HEK293 (cell line): Measurements from ENCODE around the gene PPHLN1.

Experiments used
- CTCF ChIA-PET: fragments of 350-600 bp; formaldehyde crosslinking; extraction: SDS; loops from one replicate; lab custom pipeline; 2021; ENCODE audit warnings: antibody characterized with exemption; lab: Yijun Ruan, JAX
- POLR2A ChIA-PET: fragments of 300-600 bp; formaldehyde crosslinking; extraction: SDS; loops from one replicate; lab custom pipeline; 2020; ENCODE audit warnings: antibody characterized with exemption, inconsistent platforms; lab: Yijun Ruan, JAX
- H3K27ac ChIP-seq: fragments of 200-500 bp; sonication (Bioruptor generic); 2 replicates; pipeline ENCODE4 v1.5.1; 2014; ENCODE audit warnings: low read depth, low read length, control low read depth, inconsistent platforms; ENCODE audit errors: extremely low read depth
- H3K36me3 ChIP-seq, 2 experiments: fragments of 200-500 bp in 1 of 2; sonication (Bioruptor generic) in 1 of 2; 1 replicate in 1 of 2; 2 replicates in 1 of 2; pipeline ENCODE4 v1.5.1; 2014 to 2017; ENCODE audit warnings: inconsistent platforms in 2 of 2, low read length in 2 of 2; ENCODE audit not compliant: control insufficient read depth in 2 of 2, insufficient read depth in 1 of 2
- H3K4me1 ChIP-seq: fragments of 200-500 bp; sonication (Bioruptor generic); 2 replicates; pipeline ENCODE4 v1.5.1; 2014; ENCODE audit warnings: mild to moderate bottlenecking, low read length, inconsistent platforms; ENCODE audit not compliant: control insufficient read depth, insufficient read depth
- H3K4me3 ChIP-seq: 2 replicates; pipeline ENCODE4 v1.5.1; 2011; ENCODE audit warnings: low read depth, mild to moderate bottlenecking, control low read depth, low read length, moderate library complexity
- H3K9me3 ChIP-seq: fragments of 200-500 bp; sonication (Bioruptor generic); 2 replicates; pipeline ENCODE4 v1.5.1; 2014; ENCODE audit warnings: low read depth, low read length, inconsistent platforms; ENCODE audit not compliant: control insufficient read depth, insufficient read depth
- EGR2 ChIP-seq: fragments of 450-650 bp; formaldehyde crosslinking; IDR thresholded peaks from 2 replicates; pipeline ENCODE4 v1.5.1; 2016; ENCODE audit warnings: low read depth, missing biosample characterization, missing genetic modification characterization
- WT1 ChIP-seq: fragments of 450-650 bp; formaldehyde crosslinking; IDR thresholded peaks from 2 replicates; pipeline ENCODE4 v1.5.1; 2016; ENCODE audit warnings: missing biosample characterization, missing genetic modification characterization
- ZEB2 ChIP-seq: fragments of 450-650 bp; formaldehyde crosslinking; IDR thresholded peaks from 2 replicates; pipeline ENCODE4 v1.5.1; 2016; ENCODE audit warnings: missing biosample characterization, missing genetic modification characterization
- ZIC2 ChIP-seq: fragments of 450-650 bp; formaldehyde crosslinking; IDR thresholded peaks from 2 replicates; pipeline ENCODE4 v1.5.1; 2016; ENCODE audit warnings: missing biosample characterization, missing genetic modification characterization
- ZNF140 ChIP-seq: fragments of 450-650 bp; formaldehyde crosslinking; IDR thresholded peaks from 2 replicates; pipeline ENCODE4 v1.5.1; 2016; ENCODE audit warnings: missing biosample characterization, missing genetic modification characterization
- ZNF24 ChIP-seq: fragments of 450-650 bp; formaldehyde crosslinking; IDR thresholded peaks from 2 replicates; pipeline ENCODE4 v1.5.1; 2016; ENCODE audit warnings: missing biosample characterization, missing genetic modification characterization
- ZNF292 ChIP-seq: fragments of 450-650 bp; formaldehyde crosslinking; IDR thresholded peaks from 2 replicates; pipeline ENCODE4 v1.5.1; 2016; ENCODE audit warnings: low read depth, missing biosample characterization, missing genetic modification characterization, borderline replicate concordance
- ZNF311 ChIP-seq: fragments of 450-650 bp; formaldehyde crosslinking; IDR thresholded peaks from 2 replicates; pipeline ENCODE4 v1.5.1; 2017; ENCODE audit warnings: missing biosample characterization, missing genetic modification characterization, borderline replicate concordance
- ZNF48 ChIP-seq: fragments of 450-650 bp; formaldehyde crosslinking; IDR thresholded peaks from 2 replicates; pipeline ENCODE4 v1.5.1; 2016; ENCODE audit warnings: missing biosample characterization, missing genetic modification characterization
- ZNF555 ChIP-seq: fragments of 450-650 bp; formaldehyde crosslinking; conservative IDR thresholded peaks from 2 replicates; pipeline ENCODE4 v1.5.1; 2017; ENCODE audit warnings: missing biosample characterization, mild to moderate bottlenecking, missing genetic modification characterization, inconsistent platforms
- ZNF561 ChIP-seq: fragments of 450-650 bp; IDR thresholded peaks from 2 replicates; pipeline ENCODE4 v1.5.1; 2018; ENCODE audit warnings: missing biosample characterization, missing genetic modification characterization, borderline replicate concordance
- ZNF701 ChIP-seq: fragments of 450-650 bp; formaldehyde crosslinking; IDR thresholded peaks from 2 replicates; pipeline ENCODE4 v1.5.1; 2016; ENCODE audit warnings: missing biosample characterization, missing genetic modification characterization
- TF ChIP-seq, protein P1 (sequence below): fragments of 450-650 bp; formaldehyde crosslinking; IDR thresholded peaks from 2 replicates; pipeline ENCODE4 v1.5.1; 2017; ENCODE audit warnings: missing biosample characterization, missing genetic modification characterization
- TF ChIP-seq, protein P2 (sequence below): fragments of 450-650 bp; formaldehyde crosslinking; IDR thresholded peaks from 2 replicates; pipeline ENCODE4 v1.5.1; 2016; ENCODE audit warnings: missing biosample characterization, missing genetic modification characterization
- TF ChIP-seq, protein P3 (sequence below): fragments of 450-650 bp; formaldehyde crosslinking; optimal IDR thresholded peaks from 2 replicates; pipeline ENCODE3; 2016; ENCODE audit warnings: missing biosample characterization, mild to moderate bottlenecking, missing genetic modification characterization
- TF ChIP-seq, protein P4 (sequence below): fragments of 450-650 bp; formaldehyde crosslinking; IDR thresholded peaks from 2 replicates; pipeline ENCODE4; 2016; ENCODE audit warnings: missing biosample characterization, missing genetic modification characterization
- TF ChIP-seq, protein P5 (sequence below): fragments of 450-650 bp; formaldehyde crosslinking; IDR thresholded peaks from 2 replicates; pipeline ENCODE4 v1.5.1; 2016; ENCODE audit warnings: missing biosample characterization, missing genetic modification characterization
- TF ChIP-seq, protein P6 (sequence below): fragments of 450-650 bp; formaldehyde crosslinking; IDR thresholded peaks from 2 replicates; pipeline ENCODE4 v1.5.1; 2016; ENCODE audit warnings: missing biosample characterization, missing genetic modification characterization

The PPHLN1 gene

DNA sequence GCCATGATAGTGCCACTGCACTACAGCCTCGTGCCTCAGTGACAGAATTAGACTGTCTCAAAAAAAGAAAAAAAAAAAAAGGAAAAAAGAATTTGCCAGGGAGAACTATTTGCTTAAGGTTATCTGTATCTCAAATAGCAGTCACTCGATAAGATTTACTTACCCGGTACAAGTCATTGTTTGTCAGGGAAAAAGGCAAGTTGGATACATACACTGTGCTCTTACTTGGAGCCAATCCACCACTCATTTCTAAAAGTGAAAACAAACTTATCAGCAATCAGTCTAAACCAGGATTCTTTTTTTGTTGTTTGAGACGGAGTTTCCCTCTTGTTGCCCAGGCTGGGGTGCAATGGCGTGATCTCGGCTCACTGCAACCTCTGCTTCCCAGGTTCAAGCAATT is 2.1 kb upstream of the PPHLN1 start:
- Histone ChIP-seq H3K36me3 (peaks cover 17 to 36% of the 10 kb centered on the region in 2 experiments), H3K27ac (no peak overlapping the region), H3K4me3 (no peak overlapping the region), H3K9me3 (no peaks in the 10 kb centered on the region), H3K4me1 (peaks cover 5% of the 10 kb centered on the region)
- CTCF ChIA-PET: interaction anchor here (0.5 to 0.6 kb wide), 2 partner anchors 14 to 92 kb away, joined by 4 to 7 read pairs; no protein-coding TSS in a partner anchor
- POLR2A ChIA-PET: no interaction called here
- no peak for TF ChIP-seq ZNF311 (tag by site-specific recombination)
- TF ChIP-seq ZNF140 (tag by site-specific recombination): no peak
- TF ChIP-seq ZNF292 (tag by site-specific recombination): no peak
- no peak for TF ChIP-seq ZNF24 (tag by site-specific recombination)
- TF ChIP-seq, protein P1, sequence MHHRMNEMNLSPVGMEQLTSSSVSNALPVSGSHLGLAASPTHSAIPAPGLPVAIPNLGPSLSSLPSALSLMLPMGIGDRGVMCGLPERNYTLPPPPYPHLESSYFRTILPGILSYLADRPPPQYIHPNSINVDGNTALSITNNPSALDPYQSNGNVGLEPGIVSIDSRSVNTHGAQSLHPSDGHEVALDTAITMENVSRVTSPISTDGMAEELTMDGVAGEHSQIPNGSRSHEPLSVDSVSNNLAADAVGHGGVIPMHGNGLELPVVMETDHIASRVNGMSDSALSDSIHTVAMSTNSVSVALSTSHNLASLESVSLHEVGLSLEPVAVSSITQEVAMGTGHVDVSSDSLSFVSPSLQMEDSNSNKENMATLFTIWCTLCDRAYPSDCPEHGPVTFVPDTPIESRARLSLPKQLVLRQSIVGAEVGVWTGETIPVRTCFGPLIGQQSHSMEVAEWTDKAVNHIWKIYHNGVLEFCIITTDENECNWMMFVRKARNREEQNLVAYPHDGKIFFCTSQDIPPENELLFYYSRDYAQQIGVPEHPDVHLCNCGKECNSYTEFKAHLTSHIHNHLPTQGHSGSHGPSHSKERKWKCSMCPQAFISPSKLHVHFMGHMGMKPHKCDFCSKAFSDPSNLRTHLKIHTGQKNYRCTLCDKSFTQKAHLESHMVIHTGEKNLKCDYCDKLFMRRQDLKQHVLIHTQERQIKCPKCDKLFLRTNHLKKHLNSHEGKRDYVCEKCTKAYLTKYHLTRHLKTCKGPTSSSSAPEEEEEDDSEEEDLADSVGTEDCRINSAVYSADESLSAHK: no peak
- TF ChIP-seq ZNF701 (tag by site-specific recombination): no peak
- no peak for TF ChIP-seq WT1 (tag by site-specific recombination)
- no peak for TF ChIP-seq ZNF555
- no peak for TF ChIP-seq ZIC2 (tag by site-specific recombination)
- TF ChIP-seq EGR2 (tag by site-specific recombination): no peak
- TF ChIP-seq, protein P2, sequence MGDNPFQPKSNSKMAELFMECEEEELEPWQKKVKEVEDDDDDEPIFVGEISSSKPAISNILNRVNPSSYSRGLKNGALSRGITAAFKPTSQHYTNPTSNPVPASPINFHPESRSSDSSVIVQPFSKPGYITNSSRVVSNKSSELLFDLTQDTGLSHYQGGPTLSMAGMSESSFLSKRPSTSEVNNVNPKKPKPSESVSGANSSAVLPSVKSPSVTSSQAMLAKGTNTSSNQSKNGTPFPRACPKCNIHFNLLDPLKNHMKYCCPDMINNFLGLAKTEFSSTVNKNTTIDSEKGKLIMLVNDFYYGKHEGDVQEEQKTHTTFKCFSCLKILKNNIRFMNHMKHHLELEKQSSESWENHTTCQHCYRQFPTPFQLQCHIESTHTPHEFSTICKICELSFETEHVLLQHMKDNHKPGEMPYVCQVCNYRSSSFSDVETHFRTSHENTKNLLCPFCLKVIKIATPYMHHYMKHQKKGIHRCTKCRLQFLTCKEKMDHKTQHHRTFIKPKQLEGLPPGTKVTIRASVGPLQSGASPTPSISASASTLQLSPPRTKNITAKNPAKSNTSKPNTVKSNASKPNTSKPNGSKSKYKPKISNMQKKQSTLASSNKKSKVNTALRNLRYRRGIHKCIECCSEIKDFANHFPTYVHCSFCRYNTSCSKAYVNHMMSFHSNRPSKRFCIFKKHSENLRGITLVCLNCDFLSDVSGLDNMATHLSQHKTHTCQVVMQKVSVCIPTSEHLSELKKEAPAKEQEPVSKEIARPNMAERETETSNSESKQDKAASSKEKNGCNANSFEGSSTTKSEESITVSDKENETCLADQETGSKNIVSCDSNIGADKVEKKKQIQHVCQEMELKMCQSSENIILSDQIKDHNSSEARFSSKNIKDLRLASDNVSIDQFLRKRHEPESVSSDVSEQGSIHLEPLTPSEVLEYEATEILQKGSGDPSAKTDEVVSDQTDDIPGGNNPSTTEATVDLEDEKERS (tag by site-specific recombination): no peak
- TF ChIP-seq ZEB2: no peak
- TF ChIP-seq ZNF48 (tag by site-specific recombination): no peak
- TF ChIP-seq, protein P3, sequence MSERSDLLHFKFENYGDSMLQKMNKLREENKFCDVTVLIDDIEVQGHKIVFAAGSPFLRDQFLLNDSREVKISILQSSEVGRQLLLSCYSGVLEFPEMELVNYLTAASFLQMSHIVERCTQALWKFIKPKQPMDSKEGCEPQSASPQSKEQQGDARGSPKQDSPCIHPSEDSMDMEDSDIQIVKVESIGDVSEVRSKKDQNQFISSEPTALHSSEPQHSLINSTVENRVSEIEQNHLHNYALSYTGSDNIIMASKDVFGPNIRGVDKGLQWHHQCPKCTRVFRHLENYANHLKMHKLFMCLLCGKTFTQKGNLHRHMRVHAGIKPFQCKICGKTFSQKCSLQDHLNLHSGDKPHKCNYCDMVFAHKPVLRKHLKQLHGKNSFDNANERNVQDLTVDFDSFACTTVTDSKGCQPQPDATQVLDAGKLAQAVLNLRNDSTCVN (tag by site-specific recombination): no peak
- TF ChIP-seq, protein P4, sequence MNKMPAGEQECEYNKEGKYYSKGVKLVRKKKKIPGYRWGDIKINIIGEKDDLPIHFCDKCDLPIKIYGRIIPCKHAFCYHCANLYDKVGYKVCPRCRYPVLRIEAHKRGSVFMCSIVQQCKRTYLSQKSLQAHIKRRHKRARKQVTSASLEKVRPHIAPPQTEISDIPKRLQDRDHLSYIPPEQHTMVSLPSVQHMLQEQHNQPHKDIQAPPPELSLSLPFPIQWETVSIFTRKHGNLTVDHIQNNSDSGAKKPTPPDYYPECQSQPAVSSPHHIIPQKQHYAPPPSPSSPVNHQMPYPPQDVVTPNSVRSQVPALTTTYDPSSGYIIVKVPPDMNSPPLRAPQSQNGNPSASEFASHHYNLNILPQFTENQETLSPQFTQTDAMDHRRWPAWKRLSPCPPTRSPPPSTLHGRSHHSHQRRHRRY (tag by site-specific recombination): no peak
- no peak for TF ChIP-seq ZNF561 (tag by site-specific recombination)
- TF ChIP-seq, protein P5, sequence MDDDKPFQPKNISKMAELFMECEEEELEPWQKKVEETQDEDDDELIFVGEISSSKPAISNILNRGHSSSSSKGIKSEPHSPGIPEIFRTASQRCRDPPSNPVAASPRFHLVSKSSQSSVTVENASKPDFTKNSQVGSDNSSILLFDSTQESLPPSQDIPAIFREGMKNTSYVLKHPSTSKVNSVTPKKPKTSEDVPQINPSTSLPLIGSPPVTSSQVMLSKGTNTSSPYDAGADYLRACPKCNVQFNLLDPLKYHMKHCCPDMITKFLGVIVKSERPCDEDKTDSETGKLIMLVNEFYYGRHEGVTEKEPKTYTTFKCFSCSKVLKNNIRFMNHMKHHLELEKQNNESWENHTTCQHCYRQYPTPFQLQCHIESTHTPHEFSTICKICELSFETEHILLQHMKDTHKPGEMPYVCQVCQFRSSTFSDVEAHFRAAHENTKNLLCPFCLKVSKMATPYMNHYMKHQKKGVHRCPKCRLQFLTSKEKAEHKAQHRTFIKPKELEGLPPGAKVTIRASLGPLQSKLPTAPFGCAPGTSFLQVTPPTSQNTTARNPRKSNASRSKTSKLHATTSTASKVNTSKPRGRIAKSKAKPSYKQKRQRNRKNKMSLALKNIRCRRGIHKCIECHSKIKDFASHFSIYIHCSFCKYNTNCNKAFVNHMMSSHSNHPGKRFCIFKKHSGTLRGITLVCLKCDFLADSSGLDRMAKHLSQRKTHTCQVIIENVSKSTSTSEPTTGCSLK (tag by site-specific recombination): no peak
- TF ChIP-seq, protein P6, sequence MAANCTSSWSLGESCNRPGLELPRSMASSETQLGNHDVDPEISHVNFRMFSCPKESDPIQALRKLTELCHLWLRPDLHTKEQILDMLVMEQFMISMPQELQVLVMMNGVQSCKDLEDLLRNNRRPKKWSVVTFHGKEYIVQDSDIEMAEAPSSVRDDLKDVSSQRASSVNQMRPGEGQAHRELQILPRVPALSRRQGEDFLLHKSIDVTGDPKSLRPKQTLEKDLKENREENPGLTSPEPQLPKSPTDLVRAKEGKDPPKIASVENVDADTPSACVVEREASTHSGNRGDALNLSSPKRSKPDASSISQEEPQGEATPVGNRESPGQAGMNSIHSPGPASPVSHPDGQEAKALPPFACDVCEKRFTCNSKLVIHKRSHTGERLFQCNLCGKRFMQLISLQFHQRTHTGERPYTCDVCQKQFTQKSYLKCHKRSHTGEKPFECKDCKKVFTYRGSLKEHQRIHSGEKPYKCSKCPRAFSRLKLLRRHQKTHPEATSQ (tag by site-specific recombination): no peak
